ENCODE results near the gene CCNA1. TPM values are rescaled to one million over a fixed set of nuclear protein-coding genes. Genes with fewer than 3 reads are reported as not detected.

Gene CCNA1
- total RNA-seq, 1 experiment from 2014 or later: not detected

DNA sequence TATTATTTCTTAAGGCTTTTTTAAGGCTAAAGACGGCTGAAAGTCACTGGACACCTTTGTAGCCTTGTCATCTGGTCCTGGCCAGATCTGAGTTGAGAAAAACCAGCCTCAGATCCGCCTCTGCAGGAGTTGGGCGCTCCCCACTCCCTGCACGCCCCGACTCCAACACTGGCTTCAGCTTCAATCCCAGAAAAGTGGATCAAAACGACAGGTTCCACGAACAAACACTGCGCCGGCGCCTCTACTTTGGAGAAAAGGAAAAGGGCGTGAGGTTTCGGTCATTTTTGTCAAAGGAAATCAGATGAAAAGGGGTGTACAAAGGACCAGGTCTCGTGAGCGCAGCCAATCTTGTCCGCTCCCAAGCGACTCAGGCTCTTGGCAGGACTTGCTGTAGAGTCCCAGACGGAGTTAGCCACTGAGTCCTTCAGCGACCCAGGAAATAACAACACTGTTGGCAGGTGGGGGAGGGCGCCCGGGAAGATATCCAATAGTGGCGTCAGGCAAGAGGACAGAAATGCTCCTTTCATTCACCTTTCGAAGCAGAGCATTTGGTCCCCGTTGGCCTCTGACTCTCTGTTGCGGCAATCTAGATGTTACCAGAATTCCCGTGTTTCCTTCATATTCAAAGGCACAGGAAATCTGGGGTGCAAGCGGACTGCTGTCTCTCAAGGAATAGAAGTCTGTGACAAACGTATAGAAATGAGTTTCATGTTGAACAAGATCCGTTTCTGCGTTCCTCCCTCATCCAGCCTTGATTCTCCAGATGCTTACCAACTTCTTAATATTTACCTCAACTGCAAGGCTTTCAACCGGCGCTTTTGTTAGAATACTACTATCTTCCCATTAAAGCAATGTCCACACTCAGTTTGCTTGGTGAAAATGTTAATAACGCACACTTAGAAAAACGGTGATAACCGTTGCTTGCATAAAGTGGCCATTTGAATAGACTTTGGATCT lies 1.8 kb upstream of the CCNA1 start:
- Histone ChIP-seq H4K20me1 (ENCODE audit: insufficient read depth) (no peaks in the 10 kb centered on the region), H3K9me2 (ENCODE audit: insufficient read depth) (no peaks in the 10 kb centered on the region), H3K27me3 (ENCODE audit: insufficient read depth, low read length) (no peaks in the 10 kb centered on the region), H2AFZ (ENCODE audit: low read depth, low read length, poor library complexity, severe bottlenecking) (no peak overlapping the region), H3K9ac (ENCODE audit: low read length) (no peak overlapping the region), H3K36me3 (ENCODE audit: control insufficient read depth in 1 of 2, insufficient read depth in 2 of 2, low read length in 2 of 2) (no peaks in the 10 kb centered on the region), H3K27ac (ENCODE audit: low read depth, low read length) (no peak overlapping the region), H3K4me1 (ENCODE audit: control insufficient read depth in 1 of 2, insufficient read depth in 2 of 2, low read length in 2 of 2) (no peaks in the 10 kb centered on the region), H3K4me3 (replicated peaks in 1 of 2; ENCODE audit: low read depth in 1 of 2, low read length in 2 of 2) (no peak overlapping the region), H3K4me2 (ENCODE audit: low read length) (no peak overlapping the region), H3K9me3 (ENCODE audit: control insufficient read depth in 1 of 2, insufficient read depth in 1 of 2, low read depth in 1 of 2, low read length in 2 of 2) (peaks cover 0 to 6% of the 10 kb centered on the region in 2 experiments; a peak in 1 of 4 replicates), H3K79me2 (ENCODE audit: insufficient read depth, low read length) (no peaks in the 10 kb centered on the region)
- ATAC-seq: no peak
- RAD21 ChIA-PET (ENCODE audit: low non-redundant PET in 1 of 2, low total read pairs in 2 of 2, uncharacterized antibody in 2 of 2, unreplicated experiment in 2 of 2): no interaction called here
- no TSS peak for BruUV-seq (replicated peaks)
- no peak for TF ChIP-seq ELF1 (IDR thresholded peaks at IDR 0.05; ENCODE audit: borderline replicate concordance, low read depth)
- TF ChIP-seq, protein P1, sequence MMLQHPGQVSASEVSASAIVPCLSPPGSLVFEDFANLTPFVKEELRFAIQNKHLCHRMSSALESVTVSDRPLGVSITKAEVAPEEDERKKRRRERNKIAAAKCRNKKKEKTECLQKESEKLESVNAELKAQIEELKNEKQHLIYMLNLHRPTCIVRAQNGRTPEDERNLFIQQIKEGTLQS (IDR thresholded peaks at IDR 0.05): no peak
- POLR2A ChIA-PET: no interaction called here
- intact Hi-C loops (cut with micrococcal nuclease): no loop called here
- CTCF ChIA-PET: no interaction called here
- DNase-seq (ENCODE audit: low read depth, low spot score): no peak

DNA sequence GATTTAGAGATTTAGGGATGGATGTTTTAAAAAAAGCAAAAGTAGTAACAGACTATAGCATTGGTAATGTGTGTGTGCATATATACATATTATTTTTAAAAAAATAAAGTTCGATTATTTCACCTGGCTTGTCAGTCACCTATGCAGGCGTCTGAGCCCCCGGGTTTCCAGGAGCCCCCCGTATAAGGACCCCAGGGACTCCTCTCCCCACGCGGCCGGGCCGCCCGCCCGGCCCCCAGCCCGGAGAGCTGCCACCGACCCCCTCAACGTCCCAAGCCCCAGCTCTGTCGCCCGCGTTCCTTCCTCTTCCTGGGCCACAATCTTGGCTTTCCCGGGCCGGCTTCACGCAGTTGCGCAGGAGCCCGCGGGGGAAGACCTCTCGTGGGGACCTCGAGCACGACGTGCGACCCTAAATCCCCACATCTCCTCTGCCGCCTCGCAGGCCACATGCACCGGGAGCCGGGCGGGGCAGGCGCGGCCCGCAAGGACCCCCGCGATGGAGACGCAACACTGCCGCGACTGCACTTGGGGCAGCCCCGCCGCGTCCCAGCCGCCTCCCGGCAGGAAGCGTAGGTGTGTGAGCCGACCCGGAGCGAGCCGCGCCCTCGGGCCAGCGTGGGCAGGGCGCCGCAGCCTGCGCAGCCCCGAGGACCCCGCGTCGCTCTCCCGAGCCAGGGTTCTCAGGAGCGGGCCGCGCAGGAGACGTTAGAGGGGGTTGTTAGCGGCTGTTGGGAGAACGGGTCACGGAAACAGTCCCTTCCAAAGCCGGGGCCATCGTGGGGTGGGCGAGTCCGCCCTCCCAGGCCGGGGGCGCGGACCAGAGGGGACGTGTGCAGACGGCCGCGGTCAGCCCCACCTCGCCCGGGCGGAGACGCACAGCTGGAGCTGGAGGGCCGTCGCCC lies 840 bp upstream of the CCNA1 start:
- Histone ChIP-seq H3K9me3 (ENCODE audit: control insufficient read depth in 1 of 2, insufficient read depth in 1 of 2, low read depth in 1 of 2, low read length in 2 of 2) (peaks cover 0 to 6% of the 10 kb centered on the region in 2 experiments; a peak in 1 of 4 replicates), H3K4me1 (ENCODE audit: control insufficient read depth in 1 of 2, insufficient read depth in 2 of 2, low read length in 2 of 2) (no peaks in the 10 kb centered on the region), H3K79me2 (ENCODE audit: insufficient read depth, low read length) (no peaks in the 10 kb centered on the region), H3K27me3 (ENCODE audit: insufficient read depth, low read length) (no peaks in the 10 kb centered on the region), H3K4me3 (replicated peaks in 1 of 2; ENCODE audit: low read depth in 1 of 2, low read length in 2 of 2) (no peak overlapping the region), H3K9me2 (ENCODE audit: insufficient read depth) (no peaks in the 10 kb centered on the region), H4K20me1 (ENCODE audit: insufficient read depth) (no peaks in the 10 kb centered on the region), H2AFZ (ENCODE audit: low read depth, low read length, poor library complexity, severe bottlenecking) (no peak overlapping the region), H3K27ac (ENCODE audit: low read depth, low read length) (no peak overlapping the region), H3K36me3 (ENCODE audit: control insufficient read depth in 1 of 2, insufficient read depth in 2 of 2, low read length in 2 of 2) (no peaks in the 10 kb centered on the region), H3K4me2 (ENCODE audit: low read length) (no peak overlapping the region), H3K9ac (ENCODE audit: low read length) (no peak overlapping the region)
- ChIA-PET POLR2A (no interaction called here), CTCF (no interaction called here), RAD21 (ENCODE audit: low non-redundant PET in 1 of 2, low total read pairs in 2 of 2, uncharacterized antibody in 2 of 2, unreplicated experiment in 2 of 2) (no interaction called here)
- BruUV-seq (replicated peaks): no TSS peak
- intact Hi-C loops (cut with micrococcal nuclease): no loop called here
- TF ChIP-seq TCF7L2 (IDR thresholded peaks at IDR 0.05; ENCODE audit: borderline replicate concordance, extremely low read depth, insufficient read depth, insufficient read length) (no peak), SRF (IDR thresholded peaks at IDR 0.05; ENCODE audit: low read depth) (no peak), EGR1 (IDR thresholded peaks at IDR 0.05; ENCODE audit: low read depth) (no peak), SP1 (IDR thresholded peaks at IDR 0.05; ENCODE audit: low read depth) (no peak), JUND (IDR thresholded peaks at IDR 0.05) (no peak), EZH2 (IDR thresholded peaks at IDR 0.05) (no peak), YY1 (IDR thresholded peaks at IDR 0.05; ENCODE audit: extremely low read depth, insufficient replicate concordance, low read depth, low read length) (no peak), RAD21 (IDR thresholded peaks at IDR 0.05; ENCODE audit: low read depth) (no peak), CBX3 (IDR thresholded peaks at IDR 0.05; ENCODE audit: low read depth) (no peak), ZFX (IDR thresholded peaks at IDR 0.05) (no peak), CEBPB (IDR thresholded peaks at IDR 0.05; ENCODE audit: low read depth) (no peak)
- TF ChIP-seq, protein P1 (IDR thresholded peaks at IDR 0.05): no peak
- DNase-seq (ENCODE audit: low read depth, low spot score) (no peak), ATAC-seq (no peak)
